WTC11 (cell line): Measurements from ENCODE around the gene PCNP. TPM values are rescaled to one million over a fixed set of nuclear protein-coding genes. Genes with fewer than 3 reads are reported as not detected.
"Not testable (repeated sequence)": the region's sequence is repeated elsewhere in the genome, so short reads cannot be mapped to it uniquely, and the experiment has no call there.

Experiments
- ATAC-seq: fragments of 200-7000 bp; cut with Tn5 transposase; 2 replicates; pipeline ENCODE4 v1.10.0; 2021; ENCODE audit warnings: mild to moderate bottlenecking, moderate library complexity
- CTCF ChIA-PET: fragments of 300-600 bp; sonication (Branson Sonifier 250); formaldehyde crosslinking; loops from one replicate; lab custom pipeline; 2021; ENCODE audit warnings: antibody characterized with exemption; lab: Charles Lee
- POLR2A ChIA-PET: fragments of 350-600 bp; sonication (Branson Sonifier 250); formaldehyde crosslinking; loops from one replicate; lab custom pipeline; 2021; ENCODE audit warnings: antibody characterized with exemption; lab: Charles Lee
- DNase-seq: peaks from one replicate; pipeline ENCODE4 v3.0.0; 2021; ENCODE audit warnings: low spot score
- H3K27ac Mint-ChIP-seq: 2 replicates; pipeline ENCODE4 v1.8.0; 2021; ENCODE audit warnings: mixed read lengths
- H3K27me3 Mint-ChIP-seq: 2 replicates; pipeline ENCODE4 v1.8.0; 2021; ENCODE audit warnings: low read depth, mild to moderate bottlenecking, moderate library complexity, mixed read lengths
- H3K36me3 Mint-ChIP-seq: 2 replicates; pipeline ENCODE4 v1.8.0; 2021; ENCODE audit warnings: mixed read lengths
- H3K4me1 Mint-ChIP-seq: 2 replicates; pipeline ENCODE4 v1.8.0; 2022; ENCODE audit warnings: mixed read lengths
- H3K4me3 Mint-ChIP-seq: 2 replicates; pipeline ENCODE4 v1.8.0; 2021; ENCODE audit warnings: mild to moderate bottlenecking, moderate library complexity, mixed read lengths
- H3K9me3 Mint-ChIP-seq: 2 replicates; pipeline ENCODE4 v1.8.0; 2021; ENCODE audit warnings: mixed read lengths
- ARID4B ChIP-seq: sonication (generic); formaldehyde crosslinking; IDR thresholded peaks from 2 replicates; pipeline ENCODE4 v1.8.0; 2023; ENCODE audit warnings: missing genetic modification reagents, mild to moderate bottlenecking, borderline replicate concordance
- ATF6 ChIP-seq: sonication (generic); formaldehyde crosslinking; IDR thresholded peaks from 2 replicates; pipeline ENCODE4 v1.8.1; 2023; ENCODE audit warnings: mild to moderate bottlenecking, missing genetic modification reagents
- EMX1 ChIP-seq: fragments of 250-450 bp; sonication (Bioruptor Pico); IDR thresholded peaks from 2 replicates; pipeline ENCODE4 v1.8.0; 2021; ENCODE audit warnings: mild to moderate bottlenecking
- ERG ChIP-seq: fragments of 250-450 bp; sonication (Bioruptor Pico); IDR thresholded peaks from 2 replicates; pipeline ENCODE4 v1.8.0; 2021; ENCODE audit warnings: mild to moderate bottlenecking
- NR1H2 ChIP-seq: sonication (generic); formaldehyde crosslinking; IDR thresholded peaks from 2 replicates; pipeline ENCODE4 v1.9.0; 2021; ENCODE audit warnings: mild to moderate bottlenecking, moderate library complexity, missing genetic modification reagents
- RELA ChIP-seq: sonication (generic); formaldehyde crosslinking; IDR thresholded peaks from 2 replicates; pipeline ENCODE4 v1.8.1; 2022; ENCODE audit warnings: missing genetic modification reagents, mild to moderate bottlenecking, borderline replicate concordance
- RORB ChIP-seq: fragments of 250-450 bp; sonication (Bioruptor Pico); IDR thresholded peaks from 2 replicates; pipeline ENCODE4 v1.9.0; 2021; ENCODE audit warnings: mild to moderate bottlenecking
- TCF7 ChIP-seq: sonication (generic); formaldehyde crosslinking; IDR thresholded peaks from 2 replicates; pipeline ENCODE4 v1.8.0; 2022; ENCODE audit warnings: mild to moderate bottlenecking, low read depth, missing genetic modification reagents, moderate library complexity
- TP53 ChIP-seq: sonication (generic); formaldehyde crosslinking; IDR thresholded peaks from 2 replicates; pipeline ENCODE4 v1.8.1; 2023; ENCODE audit warnings: mild to moderate bottlenecking, missing genetic modification reagents
- ZMAT4 ChIP-seq: fragments of 250-450 bp; sonication (Bioruptor Pico); IDR thresholded peaks from 2 replicates; pipeline ENCODE4 v1.9.0; 2021; ENCODE audit warnings: mild to moderate bottlenecking
- ZNF138 ChIP-seq: sonication (generic); formaldehyde crosslinking; conservative IDR thresholded peaks from 2 replicates; pipeline ENCODE4 v1.8.1; 2022; ENCODE audit warnings: mild to moderate bottlenecking, moderate library complexity, missing genetic modification reagents
- ZNF396 ChIP-seq: fragments of 250-450 bp; sonication (Bioruptor Pico); IDR thresholded peaks from 2 replicates; pipeline ENCODE4 v1.8.0; 2021; ENCODE audit warnings: mild to moderate bottlenecking, moderate library complexity, borderline replicate concordance
- ZNF416 ChIP-seq: fragments of 250-450 bp; sonication (Bioruptor Pico); IDR thresholded peaks from 2 replicates; pipeline ENCODE4 v1.9.0; 2021; ENCODE audit warnings: mild to moderate bottlenecking, inconsistent platforms
- ZSCAN18 ChIP-seq: fragments of 250-450 bp; sonication (Bioruptor Pico); IDR thresholded peaks from 2 replicates; pipeline ENCODE4 v2.1.2; 2022; ENCODE audit warnings: mild to moderate bottlenecking, moderate library complexity
- total RNA-seq: library from RNA; stranded (reverse); gene quantifications from 3 replicates; pipeline ENCODE4 v1.2.3, GENCODE V29; 2021

The PCNP gene
- total RNA-seq, 1 experiment from 2014 or later: 187 TPM

GRCh38 chr3:101631098-101631796 lies 57.3 kb downstream of the PCNP start:
- TF ChIP-seq ZMAT4 (no peak), TCF7 (CRISPR knock-in tag) (no peak), RORB (CRISPR knock-in tag) (no peak), ZNF138 (CRISPR knock-in tag) (no peak), NR1H2 (no peak), ZNF396 (CRISPR knock-in tag) (no peak), ZNF416 (no peak), ARID4B (CRISPR knock-in tag) (no peak), ZSCAN18 (CRISPR knock-in tag) (no peak), ERG (CRISPR knock-in tag) (no peak), EMX1 (CRISPR knock-in tag) (no peak)
- ChIA-PET CTCF (interaction anchor here (0.6 to 1.8 kb wide), 4 partner anchors 11 to 410 kb away, joined by 3 to 8 read pairs (median 4); partner anchors contain the start of gene PCNP), POLR2A (interaction anchor here (0.6 kb wide), 1 partner anchor 62 kb away, joined by 3 read pairs; no protein-coding TSS in a partner anchor)
- ATAC-seq: no peak
- no peak overlapping the region for H3K4me3 Mint-ChIP-seq
- no peak for DNase-seq
- no peaks in the 10 kb centered on the region for H3K27me3 Mint-ChIP-seq
- H3K4me1 Mint-ChIP-seq: peaks cover 4% of the 10 kb centered on the region
- no peaks in the 10 kb centered on the region for H3K36me3 Mint-ChIP-seq
- H3K9me3 Mint-ChIP-seq: no peaks in the 10 kb centered on the region
- no peak overlapping the region for H3K27ac Mint-ChIP-seq

- POLR2A ChIA-PET: not testable (repeated sequence)
Observed at GRCh38 chr3:101631959-101632358, 58.0 kb downstream of the PCNP start.

GRCh38 chr3:101632586-101632985 lies 58.6 kb downstream of the PCNP start:
- Mint-ChIP-seq H3K36me3 (no peaks in the 10 kb centered on the region), H3K27me3 (no peaks in the 10 kb centered on the region), H3K4me3 (no peak overlapping the region), H3K27ac (no peak overlapping the region), H3K9me3 (no peaks in the 10 kb centered on the region), H3K4me1 (peaks cover 6% of the 10 kb centered on the region)
- POLR2A ChIA-PET: no interaction called here
- no peak for TF ChIP-seq ATF6 (CRISPR knock-in tag)
- TF ChIP-seq RELA (CRISPR knock-in tag): no peak
- TF ChIP-seq TP53 (CRISPR knock-in tag): no peak
- TF ChIP-seq RORB (CRISPR knock-in tag): no peak
- TF ChIP-seq, all 79 proteins: peak for 0
- ATAC-seq: no peak
- no peak for DNase-seq
- CTCF ChIA-PET: interaction anchor here (1.0 to 1.8 kb wide), 2 partner anchors 59 to 251 kb away, joined by 3 to 8 read pairs; partner anchors contain the start of gene PCNP

More at GRCh38 chr3:101631959-101632358, 58.0 kb downstream of the PCNP start:
- not testable (repeated sequence) for H3K27me3 Mint-ChIP-seq, H3K27ac Mint-ChIP-seq, DNase-seq, H3K9me3 Mint-ChIP-seq, H3K36me3 Mint-ChIP-seq, ATAC-seq, H3K4me1 Mint-ChIP-seq, H3K4me3 Mint-ChIP-seq
- CTCF ChIA-PET: interaction anchor here (0.6 to 1.8 kb wide), 4 partner anchors 11 to 411 kb away, joined by 3 to 8 read pairs (median 4); partner anchors contain the start of gene PCNP
